NB4 (cell line): ENCODE results near the gene ZFAND3.

Experiments used
- CTCF ChIP-seq: IDR thresholded peaks from one replicate; pipeline ENCODE4 v1.5.1; 2012; ENCODE audit warnings: low read depth, low read length
- MYC ChIP-seq: IDR thresholded peaks from 2 replicates; pipeline ENCODE4 v1.6.1; 2011; ENCODE audit warnings: low read depth, low read length
- POLR2A ChIP-seq: IDR thresholded peaks from 2 replicates; pipeline ENCODE4 v1.6.1; 2011; ENCODE audit warnings: mild to moderate bottlenecking; ENCODE audit not compliant: insufficient read length; ENCODE audit errors: extremely low read depth
- TF ChIP-seq, protein P1 (sequence below): IDR thresholded peaks from 2 replicates; pipeline ENCODE4 v1.6.1; 2011; ENCODE audit warnings: low read depth, low read length

DNA sequence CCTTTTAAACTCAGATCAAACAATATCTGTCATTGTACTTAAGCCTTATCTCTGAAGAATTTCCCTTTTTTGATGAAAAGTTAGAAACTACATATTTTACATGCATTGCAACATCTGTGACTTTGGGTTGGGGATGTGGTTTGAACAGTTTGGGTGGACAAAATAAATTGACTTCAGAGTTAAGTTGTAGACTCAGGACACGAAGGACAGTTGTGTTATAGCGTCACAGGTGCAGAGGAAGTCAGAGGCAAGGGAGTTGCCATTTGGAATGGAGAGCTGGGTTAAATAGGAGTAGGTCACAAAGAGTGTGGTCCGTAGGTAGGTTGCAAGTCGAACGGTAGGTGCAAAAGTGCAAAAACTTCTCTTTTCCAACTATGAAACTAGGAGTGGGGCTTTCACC, 46.0 kb downstream of the ZFAND3 start:
- TF ChIP-seq CTCF (no peak), POLR2A (no peak), MYC (no peak)
- TF ChIP-seq, protein P1, sequence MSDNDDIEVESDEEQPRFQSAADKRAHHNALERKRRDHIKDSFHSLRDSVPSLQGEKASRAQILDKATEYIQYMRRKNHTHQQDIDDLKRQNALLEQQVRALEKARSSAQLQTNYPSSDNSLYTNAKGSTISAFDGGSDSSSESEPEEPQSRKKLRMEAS: no peak
